Nephron progenitor cell (in vitro differentiated cells): ENCODE measurements around the gene ABCG1.

Source experiments
- DNase-seq: peaks from one replicate; pipeline ENCODE4 v3.0.0; 2021
- H3K27ac Mint-ChIP-seq: 2 replicates; pipeline ENCODE4 v1.8.0; 2021; ENCODE audit warnings: mild to moderate bottlenecking, moderate library complexity, mixed read lengths
- H3K27me3 Mint-ChIP-seq: 2 replicates; pipeline ENCODE4 v1.8.0; 2021; ENCODE audit warnings: mild to moderate bottlenecking, low read depth, mixed read lengths; ENCODE audit not compliant: poor library complexity
- H3K36me3 Mint-ChIP-seq: 2 replicates; pipeline ENCODE4 v1.8.0; 2021; ENCODE audit warnings: low read depth, mixed read lengths
- H3K4me1 Mint-ChIP-seq: 2 replicates; pipeline ENCODE4 v1.8.0; 2021; ENCODE audit warnings: mixed read lengths
- H3K4me3 Mint-ChIP-seq: 2 replicates; pipeline ENCODE4 v1.8.0; 2021; ENCODE audit warnings: mild to moderate bottlenecking, moderate library complexity, mixed read lengths
- H3K9me3 Mint-ChIP-seq: 2 replicates; pipeline ENCODE4 v1.8.0; 2021; ENCODE audit warnings: mild to moderate bottlenecking, moderate library complexity, mixed read lengths
- CTCF ChIP-seq: fragments of 200-600 bp; sonication (generic); IDR thresholded peaks from 2 replicates; pipeline ENCODE4 v1.5.0; 2021; ENCODE audit warnings: antibody characterized with exemption

Gene ABCG1

DNA sequence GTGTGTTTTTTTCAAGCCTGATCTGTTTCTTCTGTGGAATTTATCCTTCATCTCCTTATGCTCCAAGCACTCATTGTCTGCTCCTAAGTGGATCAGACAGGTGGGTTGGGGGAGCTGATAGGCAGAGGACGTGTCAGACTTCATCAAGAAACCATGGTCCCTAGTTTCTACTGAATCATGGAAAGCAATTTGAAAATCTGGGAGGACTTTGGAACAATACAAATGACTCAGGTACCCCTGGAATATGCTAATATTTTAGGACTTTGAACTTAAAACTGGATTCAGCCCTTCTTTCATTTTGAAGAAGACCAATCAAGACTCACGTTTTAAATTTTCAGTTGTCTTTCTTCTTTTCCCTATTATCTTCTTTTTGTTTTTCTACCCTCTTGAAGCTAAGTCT, 7.7 kb downstream of the ABCG1 start:
- peaks cover 4% of the 10 kb centered on the region for H3K36me3 Mint-ChIP-seq
- TF ChIP-seq CTCF: no peak
- no peak overlapping the region for H3K27ac Mint-ChIP-seq
- H3K4me1 Mint-ChIP-seq: peaks cover 40% of the 10 kb centered on the region
- DNase-seq: no peak
- no peaks in the 10 kb centered on the region for H3K9me3 Mint-ChIP-seq
- H3K4me3 Mint-ChIP-seq: no peak overlapping the region
- peaks cover 23% of the 10 kb centered on the region for H3K27me3 Mint-ChIP-seq

GRCh38 chr21:42227909-42228708, 9.2 kb downstream of the ABCG1 start:
- Mint-ChIP-seq H3K9me3 (no peaks in the 10 kb centered on the region), H3K27me3 (peaks cover 16% of the 10 kb centered on the region), H3K4me1 (peaks cover 44% of the 10 kb centered on the region), H3K4me3 (no peak overlapping the region), H3K36me3 (peaks cover 4% of the 10 kb centered on the region), H3K27ac (no peak overlapping the region)
- no peak for DNase-seq
- TF ChIP-seq CTCF: no peak

GRCh38 chr21:42228709-42229220, 9.8 kb downstream of the ABCG1 start:
- Mint-ChIP-seq H3K9me3 (no peaks in the 10 kb centered on the region), H3K36me3 (peaks cover 4% of the 10 kb centered on the region), H3K27ac (no peak overlapping the region), H3K4me1 (peaks cover 51% of the 10 kb centered on the region), H3K27me3 (peaks cover 15% of the 10 kb centered on the region), H3K4me3 (no peak overlapping the region)
- TF ChIP-seq CTCF: no peak
- no peak for DNase-seq

DNA sequence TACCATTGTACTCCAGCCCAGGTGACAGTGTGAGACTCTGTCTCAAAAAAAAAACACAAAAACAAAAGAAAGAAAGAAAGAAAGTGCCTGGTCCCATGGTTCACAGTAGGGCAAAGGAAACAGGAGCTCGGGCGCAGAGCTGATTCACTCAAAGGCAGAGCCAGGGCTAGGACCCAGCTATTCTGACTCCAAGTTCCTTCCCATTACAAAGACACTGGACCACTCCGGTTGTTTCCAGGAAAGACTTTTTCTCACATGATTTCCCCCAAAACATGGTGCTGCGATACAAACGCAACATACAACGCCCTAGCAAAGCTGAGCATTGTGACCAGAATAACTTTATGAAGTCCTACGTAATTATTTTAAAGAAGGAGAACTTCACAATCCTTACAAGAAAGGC, 10.7 kb downstream of the ABCG1 start:
- peaks cover 4% of the 10 kb centered on the region for H3K36me3 Mint-ChIP-seq
- no peak for TF ChIP-seq CTCF
- no peak for DNase-seq
- H3K4me3 Mint-ChIP-seq: no peak overlapping the region
- H3K27me3 Mint-ChIP-seq: peaks cover 15% of the 10 kb centered on the region
- no peaks in the 10 kb centered on the region for H3K9me3 Mint-ChIP-seq
- H3K4me1 Mint-ChIP-seq: peaks cover 58% of the 10 kb centered on the region
- H3K27ac Mint-ChIP-seq: no peak overlapping the region

DNA sequence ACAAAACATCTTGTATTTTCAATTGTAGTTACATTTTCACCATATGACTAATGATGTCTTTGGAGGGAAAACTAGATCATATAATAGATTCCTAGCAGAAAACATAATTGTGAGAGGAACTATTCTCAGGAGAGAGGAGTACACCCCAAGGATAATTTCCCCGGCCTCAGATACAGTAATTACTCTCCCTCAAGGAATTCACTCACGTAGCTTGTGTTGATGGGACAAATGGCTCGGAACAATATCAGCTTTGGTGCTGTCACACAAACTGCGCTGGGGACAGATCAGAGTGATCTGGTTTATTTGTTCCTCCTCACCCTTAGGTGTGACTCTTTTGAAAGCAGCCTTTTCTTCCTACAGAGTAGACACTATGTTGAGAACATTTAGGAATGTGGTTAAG, 11.2 kb downstream of the ABCG1 start:
- H3K4me3 Mint-ChIP-seq: no peak overlapping the region
- peaks cover 19% of the 10 kb centered on the region for H3K27me3 Mint-ChIP-seq
- no peak for TF ChIP-seq CTCF
- no peaks in the 10 kb centered on the region for H3K9me3 Mint-ChIP-seq
- H3K36me3 Mint-ChIP-seq: peaks cover 4% of the 10 kb centered on the region
- no peak overlapping the region for H3K27ac Mint-ChIP-seq
- no peak for DNase-seq
- H3K4me1 Mint-ChIP-seq: peaks cover 62% of the 10 kb centered on the region

DNA sequence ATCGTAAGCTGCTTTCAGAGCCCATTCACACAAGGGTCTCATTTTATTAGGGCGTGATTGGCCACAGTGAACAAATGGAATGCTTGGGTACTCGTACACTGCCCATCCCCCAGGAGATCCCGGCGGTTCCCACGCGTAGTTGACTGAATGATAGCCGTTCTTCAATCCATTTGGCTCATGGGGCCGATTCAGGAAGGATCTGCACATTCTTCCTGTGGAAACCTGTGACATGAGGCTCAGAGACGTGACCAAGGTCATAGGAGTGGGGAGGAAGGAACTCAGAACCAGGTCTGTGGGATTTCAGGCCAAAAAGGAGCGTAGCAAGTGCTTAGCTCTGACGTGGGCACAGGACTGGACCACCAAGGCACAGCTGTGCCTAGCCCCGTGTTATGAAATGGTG, 11.7 kb downstream of the ABCG1 start:
- H3K4me1 Mint-ChIP-seq: peaks cover 64% of the 10 kb centered on the region
- peaks cover 19% of the 10 kb centered on the region for H3K27me3 Mint-ChIP-seq
- H3K36me3 Mint-ChIP-seq: peaks cover 4% of the 10 kb centered on the region
- no peak overlapping the region for H3K4me3 Mint-ChIP-seq
- no peaks in the 10 kb centered on the region for H3K9me3 Mint-ChIP-seq
- TF ChIP-seq CTCF: no peak
- H3K27ac Mint-ChIP-seq: no peak overlapping the region
- no peak for DNase-seq
